ENCODE measurements around the gene DPP10. TPM values are rescaled to one million over a fixed set of nuclear protein-coding genes. Genes with fewer than 3 reads are reported as not detected.

The DPP10 gene
- total and polyA plus RNA-seq, 10 of the 15 experiments (the other 5 are each of a cell fraction or from before 2014, with no cell fraction given): not detected

- Histone ChIP-seq H3K36me3 (ENCODE audit: control insufficient read depth in 2 of 2, insufficient read depth in 2 of 2, low read length in 1 of 2) (no peaks in the 10 kb centered on the region), H3K4me2 (ENCODE audit: control insufficient read depth, insufficient read depth) (no peak overlapping the region), H2AFZ (ENCODE audit: control insufficient read depth, low read depth, low read length) (no peak overlapping the region), H3K27me3 (replicated peaks in 1 of 2; ENCODE audit: control insufficient read depth in 2 of 2, insufficient read depth in 2 of 2, low read length in 1 of 2) (peaks cover 0 to 1% of the 10 kb centered on the region in 2 experiments; a peak in 1 of 4 replicates), H3K9ac (ENCODE audit: control insufficient read depth, insufficient read depth, low read length) (no peak overlapping the region), H3K9me3 (replicated peaks; ENCODE audit: control insufficient read depth, insufficient read depth, low read length) (no peaks in the 10 kb centered on the region; the same call in 2 of the 3 replicates), H4K20me1 (ENCODE audit: control insufficient read depth, insufficient read depth) (no peaks in the 10 kb centered on the region), H3K4me1 (ENCODE audit: control insufficient read depth, insufficient read depth, low read length) (no peaks in the 10 kb centered on the region), H3K4me3 (no peak overlapping the region), H3K27ac (ENCODE audit: control insufficient read depth, insufficient read depth) (no peak overlapping the region), H3K79me2 (ENCODE audit: control insufficient read depth, insufficient read depth, low read length) (no peaks in the 10 kb centered on the region)
- DNase-seq (ENCODE audit: low read depth, low spot score) (no peak), ATAC-seq (no peak), FAIRE-seq (no peak)
- ChIA-PET CTCF (no interaction called here), POLR2A (no interaction called here), SMC1A (ENCODE audit: uncharacterized antibody, unreplicated experiment) (no interaction called here), RAD21 (ENCODE audit: unreplicated experiment) (no interaction called here)
- TF ChIP-seq IKZF1 (conservative IDR thresholded peaks at IDR 0.05) (no peak), SMC3 (IDR thresholded peaks at IDR 0.05; ENCODE audit: borderline replicate concordance, low read length) (no peak), MTA2 (IDR thresholded peaks at IDR 0.05; ENCODE audit: low read depth) (no peak), ZZZ3 (IDR thresholded peaks at IDR 0.05; ENCODE audit: control insufficient read depth, insufficient read length, low read depth) (no peak), CBFB (IDR thresholded peaks at IDR 0.05; ENCODE audit: low read depth) (no peak), IRF4 (IDR thresholded peaks at IDR 0.05; ENCODE audit: low read depth, low read length) (no peak), PKNOX1 (IDR thresholded peaks at IDR 0.05) (no peak), TAF1 (IDR thresholded peaks at IDR 0.05; ENCODE audit: borderline replicate concordance, low read depth, low read length) (no peak), SUZ12 (IDR thresholded peaks at IDR 0.05; ENCODE audit: unreplicated experiment) (no peak), RUNX3 (IDR thresholded peaks at IDR 0.05; ENCODE audit: low read length) (no peak), KAT2A (conservative IDR thresholded peaks at IDR 0.05; ENCODE audit: control insufficient read depth, low read depth, low read length) (no peak)
- TF ChIP-seq, protein P1, sequence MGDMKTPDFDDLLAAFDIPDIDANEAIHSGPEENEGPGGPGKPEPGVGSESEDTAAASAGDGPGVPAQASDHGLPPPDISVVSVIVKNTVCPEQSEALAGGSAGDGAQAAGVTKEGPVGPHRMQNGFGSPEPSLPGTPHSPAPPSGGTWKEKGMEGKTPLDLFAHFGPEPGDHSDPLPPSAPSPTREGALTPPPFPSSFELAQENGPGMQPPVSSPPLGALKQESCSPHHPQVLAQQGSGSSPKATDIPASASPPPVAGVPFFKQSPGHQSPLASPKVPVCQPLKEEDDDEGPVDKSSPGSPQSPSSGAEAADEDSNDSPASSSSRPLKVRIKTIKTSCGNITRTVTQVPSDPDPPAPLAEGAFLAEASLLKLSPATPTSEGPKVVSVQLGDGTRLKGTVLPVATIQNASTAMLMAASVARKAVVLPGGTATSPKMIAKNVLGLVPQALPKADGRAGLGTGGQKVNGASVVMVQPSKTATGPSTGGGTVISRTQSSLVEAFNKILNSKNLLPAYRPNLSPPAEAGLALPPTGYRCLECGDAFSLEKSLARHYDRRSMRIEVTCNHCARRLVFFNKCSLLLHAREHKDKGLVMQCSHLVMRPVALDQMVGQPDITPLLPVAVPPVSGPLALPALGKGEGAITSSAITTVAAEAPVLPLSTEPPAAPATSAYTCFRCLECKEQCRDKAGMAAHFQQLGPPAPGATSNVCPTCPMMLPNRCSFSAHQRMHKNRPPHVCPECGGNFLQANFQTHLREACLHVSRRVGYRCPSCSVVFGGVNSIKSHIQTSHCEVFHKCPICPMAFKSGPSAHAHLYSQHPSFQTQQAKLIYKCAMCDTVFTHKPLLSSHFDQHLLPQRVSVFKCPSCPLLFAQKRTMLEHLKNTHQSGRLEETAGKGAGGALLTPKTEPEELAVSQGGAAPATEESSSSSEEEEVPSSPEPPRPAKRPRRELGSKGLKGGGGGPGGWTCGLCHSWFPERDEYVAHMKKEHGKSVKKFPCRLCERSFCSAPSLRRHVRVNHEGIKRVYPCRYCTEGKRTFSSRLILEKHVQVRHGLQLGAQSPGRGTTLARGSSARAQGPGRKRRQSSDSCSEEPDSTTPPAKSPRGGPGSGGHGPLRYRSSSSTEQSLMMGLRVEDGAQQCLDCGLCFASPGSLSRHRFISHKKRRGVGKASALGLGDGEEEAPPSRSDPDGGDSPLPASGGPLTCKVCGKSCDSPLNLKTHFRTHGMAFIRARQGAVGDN (IDR thresholded peaks at IDR 0.05): no peak
- WGBS (ENCODE audit: insufficient coverage, insufficient replicate concordance, low lambda C conversion rate, missing lambda C conversion rate): 61% methylated on average over 52 of the region's 83 CpGs
- BruUV-seq (replicated peaks): no TSS peak
- in situ Hi-C loops (cut with MboI) (no loop called here), intact Hi-C loops (cut with micrococcal nuclease; ENCODE audit: unreplicated experiment) (loop anchor here (10.0 kb wide), 1 partner anchor 493 kb away; no protein-coding TSS in a partner anchor)
Observed at GRCh38 chr2:115161771-115162493, 719.5 kb downstream of the DPP10 start.

All from GM12878 (cell line).